ENCODE data around the gene MYO5C.
A peak's percentile ranks its signal among the peaks of the same experiment; 100 is the strongest.

The MYO5C gene

DNA sequence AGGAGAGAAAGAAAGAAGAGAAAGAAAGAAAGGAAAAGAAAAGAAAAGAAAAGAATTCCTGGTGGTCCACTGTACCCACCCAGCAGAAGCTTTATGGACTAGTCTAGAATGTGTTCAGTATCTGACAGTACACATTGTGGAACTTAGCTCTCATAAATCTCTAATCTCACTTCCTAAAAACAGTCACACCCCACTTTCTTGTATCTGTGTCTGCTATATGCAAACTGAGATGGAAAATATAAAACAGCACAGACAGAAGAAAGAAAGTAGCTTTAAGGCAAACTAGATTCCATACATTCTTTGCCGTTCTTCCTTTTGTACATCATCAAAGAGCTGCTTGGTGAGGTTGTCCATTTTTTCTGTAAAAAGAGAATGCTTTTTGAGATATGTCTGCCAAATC is 63.3 kb downstream of the MYO5C start:
- no peak overlapping the region for H3K4me3 ChIP-seq (ENCODE audit: low read depth, low read length)
- no peak for DNase-seq (ENCODE audit: low read depth)
- TF ChIP-seq, protein P1, sequence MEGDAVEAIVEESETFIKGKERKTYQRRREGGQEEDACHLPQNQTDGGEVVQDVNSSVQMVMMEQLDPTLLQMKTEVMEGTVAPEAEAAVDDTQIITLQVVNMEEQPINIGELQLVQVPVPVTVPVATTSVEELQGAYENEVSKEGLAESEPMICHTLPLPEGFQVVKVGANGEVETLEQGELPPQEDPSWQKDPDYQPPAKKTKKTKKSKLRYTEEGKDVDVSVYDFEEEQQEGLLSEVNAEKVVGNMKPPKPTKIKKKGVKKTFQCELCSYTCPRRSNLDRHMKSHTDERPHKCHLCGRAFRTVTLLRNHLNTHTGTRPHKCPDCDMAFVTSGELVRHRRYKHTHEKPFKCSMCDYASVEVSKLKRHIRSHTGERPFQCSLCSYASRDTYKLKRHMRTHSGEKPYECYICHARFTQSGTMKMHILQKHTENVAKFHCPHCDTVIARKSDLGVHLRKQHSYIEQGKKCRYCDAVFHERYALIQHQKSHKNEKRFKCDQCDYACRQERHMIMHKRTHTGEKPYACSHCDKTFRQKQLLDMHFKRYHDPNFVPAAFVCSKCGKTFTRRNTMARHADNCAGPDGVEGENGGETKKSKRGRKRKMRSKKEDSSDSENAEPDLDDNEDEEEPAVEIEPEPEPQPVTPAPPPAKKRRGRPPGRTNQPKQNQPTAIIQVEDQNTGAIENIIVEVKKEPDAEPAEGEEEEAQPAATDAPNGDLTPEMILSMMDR (IDR thresholded peaks at IDR 0.05; ENCODE audit: low read depth, low read length, missing control alignments) = no peak
- in situ Hi-C loops (cut with HindIII; ENCODE audit: low sequenced_read_pairs) = no loop called here

DNA sequence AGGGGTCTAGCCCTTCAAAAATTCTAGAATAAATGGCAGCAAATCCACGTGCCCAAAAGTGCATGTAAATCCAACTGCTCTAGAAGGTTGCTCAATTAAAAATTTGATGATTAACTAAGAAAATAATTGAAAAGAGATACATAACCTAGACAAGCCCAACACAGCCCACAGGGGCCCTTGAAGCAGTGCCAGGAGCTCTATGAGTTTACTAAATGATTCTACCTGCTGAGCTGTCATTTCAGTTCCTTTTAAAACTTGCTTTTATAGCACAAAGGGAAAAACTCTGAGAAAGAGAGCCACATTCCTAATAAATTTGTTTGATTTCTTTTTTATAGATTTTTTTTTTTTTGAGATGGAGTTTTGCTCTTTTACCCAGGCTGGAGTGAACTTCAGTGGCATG is 65.5 kb downstream of the MYO5C start:
- TF ChIP-seq, protein P1 (IDR thresholded peaks at IDR 0.05; ENCODE audit: low read depth, low read length, missing control alignments) = no peak
- in situ Hi-C loops (cut with HindIII; ENCODE audit: low sequenced_read_pairs) = no loop called here
- no peak overlapping the region for H3K4me3 ChIP-seq (ENCODE audit: low read depth, low read length)
- no peak for DNase-seq (ENCODE audit: low read depth)

DNA sequence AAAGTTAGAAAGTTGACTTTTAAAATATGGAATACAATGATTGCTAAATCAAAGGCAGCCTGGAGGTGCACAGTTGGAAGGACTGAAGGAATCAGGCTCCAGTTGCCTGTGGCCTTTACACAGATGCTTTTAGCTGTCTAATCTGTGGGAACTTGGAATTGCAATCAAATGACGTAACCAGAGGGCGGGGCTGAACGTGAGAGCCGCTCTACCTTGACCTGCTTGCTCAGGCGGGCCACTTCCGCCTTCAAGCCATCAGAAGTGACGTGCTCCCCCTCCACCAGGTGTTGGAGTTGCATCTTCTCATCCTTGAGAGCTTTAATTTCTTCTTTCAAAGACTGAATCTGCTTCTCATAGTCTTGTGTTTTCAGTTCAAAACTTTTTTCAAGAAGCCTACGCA is 66.7 kb downstream of the MYO5C start:
- in situ Hi-C loops (cut with HindIII; ENCODE audit: low sequenced_read_pairs) = no loop called here
- DNase-seq (ENCODE audit: low read depth) = no peak

DNA sequence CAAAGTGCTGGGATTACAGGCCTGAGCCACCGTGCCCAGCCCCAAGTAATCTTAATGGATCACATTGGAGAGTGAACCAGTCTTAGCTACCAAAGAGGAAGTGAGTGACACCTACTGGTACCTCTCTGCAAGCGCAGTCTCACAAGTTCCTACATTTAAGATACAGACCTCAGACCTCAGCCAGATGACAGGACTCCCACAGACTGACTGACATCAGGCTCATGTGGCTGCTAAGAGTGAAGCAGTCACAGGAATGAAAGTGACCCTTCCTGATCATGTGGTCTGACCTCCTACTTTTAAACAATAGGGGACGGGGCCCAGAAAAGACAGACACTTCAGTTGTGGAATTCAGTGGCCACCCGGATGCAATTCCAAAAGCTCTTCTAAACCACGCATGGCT is 68.1 kb downstream of the MYO5C start:
- TF ChIP-seq, protein P1 (IDR thresholded peaks at IDR 0.05; ENCODE audit: low read depth, low read length, missing control alignments) = peak; percentile 87
- H3K4me3 ChIP-seq (ENCODE audit: low read depth, low read length) = no peak overlapping the region
- in situ Hi-C loops (cut with HindIII; ENCODE audit: low sequenced_read_pairs) = no loop called here
- DNase-seq (ENCODE audit: low read depth) = peak; percentile 78

More for the DNA sequence above, 66.7 kb downstream of the MYO5C start:
- no peak overlapping the region for H3K4me3 ChIP-seq (ENCODE audit: low read depth, low read length)
- TF ChIP-seq, protein P1 (IDR thresholded peaks at IDR 0.05; ENCODE audit: low read depth, low read length, missing control alignments) = no peak

DNA sequence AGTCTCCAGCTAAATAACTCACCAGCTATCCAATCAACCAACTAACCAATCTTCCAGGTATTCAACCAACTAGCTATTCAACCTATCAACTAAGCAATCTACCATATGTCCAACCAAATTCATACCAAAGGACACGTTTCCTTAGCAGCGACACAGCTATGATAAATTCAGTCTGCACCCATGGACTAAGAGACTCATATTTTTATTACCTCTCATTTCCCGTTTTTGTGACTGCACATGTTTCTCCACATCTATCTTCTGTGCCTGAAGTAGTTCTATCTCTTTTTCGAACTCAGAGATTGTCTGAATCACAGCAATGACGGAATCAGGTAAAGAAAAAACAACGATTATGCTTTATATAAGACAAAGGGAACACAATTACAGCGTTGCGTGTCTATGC is 70.4 kb downstream of the MYO5C start:
- in situ Hi-C loops (cut with HindIII; ENCODE audit: low sequenced_read_pairs) = no loop called here
- DNase-seq (ENCODE audit: low read depth) = no peak
- H3K4me3 ChIP-seq (ENCODE audit: low read depth, low read length) = no peak overlapping the region
- TF ChIP-seq, protein P1 (IDR thresholded peaks at IDR 0.05; ENCODE audit: low read depth, low read length, missing control alignments) = no peak

DNA sequence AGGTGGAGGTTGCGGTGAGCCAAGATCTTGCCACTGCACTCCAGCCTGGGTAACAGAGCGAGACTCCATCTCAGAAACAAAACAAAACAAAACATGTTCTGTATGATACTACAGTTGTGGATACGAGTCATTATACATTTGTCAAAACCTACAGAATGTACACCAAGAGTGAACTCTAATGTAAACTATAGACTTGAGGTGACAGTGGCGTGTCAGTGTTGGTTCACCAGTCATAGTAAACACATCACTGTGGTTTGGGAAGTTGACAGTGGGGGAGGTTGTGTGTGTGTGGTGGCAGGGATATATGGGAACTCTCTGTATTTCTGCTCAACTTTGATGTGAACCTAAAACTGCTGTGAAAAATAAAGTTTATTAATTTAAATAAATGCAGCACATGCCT is 71.4 kb downstream of the MYO5C start:
- no peak for DNase-seq (ENCODE audit: low read depth)
- TF ChIP-seq, protein P1 (IDR thresholded peaks at IDR 0.05; ENCODE audit: low read depth, low read length, missing control alignments) = no peak
- in situ Hi-C loops (cut with HindIII; ENCODE audit: low sequenced_read_pairs) = no loop called here
- H3K4me3 ChIP-seq (ENCODE audit: low read depth, low read length) = no peak overlapping the region

DNA sequence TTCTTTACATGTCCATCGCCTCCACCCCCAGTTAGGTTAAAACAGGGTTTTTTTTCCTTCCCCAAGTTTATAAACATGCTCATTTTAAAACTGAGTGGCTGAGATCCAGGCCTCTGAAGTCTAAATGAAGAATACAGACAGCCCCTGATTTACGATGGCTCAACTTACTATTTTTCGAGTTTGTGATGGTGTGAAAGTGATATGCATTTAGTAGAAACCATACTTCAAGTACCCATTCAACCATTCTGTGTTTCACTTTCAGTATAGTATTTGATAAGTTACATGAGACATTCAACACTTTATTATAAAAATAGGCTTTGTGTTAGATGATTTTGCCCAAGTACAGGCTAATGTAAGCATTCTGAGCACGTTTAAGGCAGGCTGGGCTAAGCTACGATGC is 73.9 kb downstream of the MYO5C start:
- TF ChIP-seq, protein P1 (IDR thresholded peaks at IDR 0.05; ENCODE audit: low read depth, low read length, missing control alignments) = no peak
- no peak for DNase-seq (ENCODE audit: low read depth)
- H3K4me3 ChIP-seq (ENCODE audit: low read depth, low read length) = no peak overlapping the region
- in situ Hi-C loops (cut with HindIII; ENCODE audit: low sequenced_read_pairs) = no loop called here

Data from astrocyte of the cerebellum (primary cell).